SU-DHL-6 (cell line): Measurements from ENCODE around the gene ZNF618.

Experiments
- H2AFZ ChIP-seq: fragments of 200-600 bp; sonication (generic); 2 replicates; pipeline ENCODE4 v1.6.1; 2014; ENCODE audit warnings: low read depth, mild to moderate bottlenecking, moderate library complexity, mixed read lengths, antibody characterized with exemption, low read length; ENCODE audit not compliant: severe bottlenecking
- H3F3A ChIP-seq: fragments of 200-600 bp; shearing (Covaris generic); 2 replicates; pipeline ENCODE4 v1.6.0; 2016; ENCODE audit warnings: antibody characterized with exemption, mild to moderate bottlenecking; ENCODE audit not compliant: insufficient read depth
- H3K27ac ChIP-seq: fragments of 200-600 bp; sonication (generic); 2 replicates; pipeline ENCODE4 v1.5.1; 2016; ENCODE audit warnings: low read depth, mild to moderate bottlenecking, low read length, moderate library complexity, mixed read lengths
- H3K27me3 ChIP-seq: fragments of 200-600 bp; sonication (generic), shearing (Covaris generic); 2 replicates; pipeline ENCODE4 v1.6.0; 2014; ENCODE audit warnings: mild to moderate bottlenecking, low read length
- H3K36me3 ChIP-seq: fragments of 200-600 bp; sonication (generic); 2 replicates; pipeline ENCODE4 v1.6.1; 2014; ENCODE audit warnings: mild to moderate bottlenecking, low read length, mixed read lengths
- H3K4me2 ChIP-seq: fragments of 300-600, 200-600 bp; shearing (Covaris generic), sonication (generic); 2 replicates; pipeline ENCODE4 v1.6.0; 2014; ENCODE audit warnings: low read length, low read depth, mild to moderate bottlenecking; ENCODE audit not compliant: poor library complexity, severe bottlenecking
- H3K4me3 ChIP-seq: fragments of 200-600 bp; sonication (generic); 2 replicates; pipeline ENCODE4 v1.5.1; 2014; ENCODE audit warnings: antibody characterized with exemption, low read length, mild to moderate bottlenecking, mixed read lengths; ENCODE audit not compliant: insufficient read depth, poor library complexity, severe bottlenecking
- H3K79me2 ChIP-seq: fragments of 200-600 bp; sonication (generic); 2 replicates; pipeline ENCODE4 v1.6.1; 2014; ENCODE audit warnings: mild to moderate bottlenecking, low read length, moderate library complexity; ENCODE audit not compliant: insufficient read depth
- H3K9ac ChIP-seq: fragments of 200-600 bp; sonication (generic); 2 replicates; pipeline ENCODE4 v1.7.0; 2014; ENCODE audit warnings: mild to moderate bottlenecking, low read length
- H3K9me2 ChIP-seq: fragments of 200-600 bp; sonication (generic); replicated peaks from 2 replicates; pipeline ENCODE4 v1.6.1; 2014; ENCODE audit warnings: low read length; ENCODE audit not compliant: insufficient read depth
- H3K9me3 ChIP-seq: fragments of 200-600 bp; sonication (generic); 2 replicates; pipeline ENCODE4 v1.6.1; 2014; ENCODE audit warnings: low read length, mixed read lengths; ENCODE audit not compliant: insufficient read depth
- H4K20me1 ChIP-seq: fragments of 200-600 bp; sonication (generic); 2 replicates; pipeline ENCODE4 v1.6.1; 2014; ENCODE audit warnings: low read depth, mild to moderate bottlenecking, antibody characterized with exemption, low read length, moderate library complexity, mixed read lengths
- EZH2phosphoT487 ChIP-seq: fragments of 200-600 bp; sonication (generic), shearing (Covaris generic); conservative IDR thresholded peaks from 2 replicates; pipeline ENCODE4 v1.6.1; 2018; ENCODE audit warnings: mild to moderate bottlenecking, antibody characterized with exemption, low read length, moderate library complexity, mixed read lengths
- TF ChIP-seq, protein P1 (sequence below): fragments of 200-600 bp; sonication (generic); IDR thresholded peaks from one replicate; pipeline ENCODE4 v1.5.1; 2017; ENCODE audit warnings: antibody characterized with exemption, mild to moderate bottlenecking, low read length, moderate library complexity; ENCODE audit not compliant: insufficient read depth, poor library complexity, severe bottlenecking

ZNF618 gene

DNA sequence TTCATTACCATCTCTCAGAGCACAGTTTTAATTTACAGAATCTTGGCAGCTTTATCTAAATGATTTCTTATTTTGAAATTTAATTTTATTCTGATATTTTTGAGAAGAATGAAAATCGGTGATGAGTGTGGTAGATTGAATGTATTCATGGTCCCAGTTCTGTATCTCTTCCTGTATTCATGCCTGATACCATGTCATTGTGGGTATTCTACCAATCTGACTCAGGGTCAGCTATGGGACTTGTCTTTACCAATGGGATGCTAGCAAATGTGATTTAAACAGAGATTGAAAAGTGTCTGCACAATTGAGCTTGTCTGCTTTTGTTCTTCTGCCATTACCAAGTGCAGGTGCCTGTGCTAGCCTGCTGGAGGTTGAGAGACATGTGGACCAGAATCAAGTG lies 17.8 kb upstream of the ZNF618 start:
- Histone ChIP-seq H3K9ac (no peak overlapping the region), H3F3A (no peaks in the 10 kb centered on the region), H3K27me3 (no peaks in the 10 kb centered on the region), H3K4me2 (no peak overlapping the region), H3K9me3 (no peaks in the 10 kb centered on the region), H4K20me1 (no peaks in the 10 kb centered on the region), H3K27ac (no peak overlapping the region), H3K79me2 (no peaks in the 10 kb centered on the region), H3K4me3 (no peak overlapping the region), H3K9me2 (no peaks in the 10 kb centered on the region), H2AFZ (no peak overlapping the region), H3K36me3 (no peaks in the 10 kb centered on the region)
- TF ChIP-seq, protein P1, sequence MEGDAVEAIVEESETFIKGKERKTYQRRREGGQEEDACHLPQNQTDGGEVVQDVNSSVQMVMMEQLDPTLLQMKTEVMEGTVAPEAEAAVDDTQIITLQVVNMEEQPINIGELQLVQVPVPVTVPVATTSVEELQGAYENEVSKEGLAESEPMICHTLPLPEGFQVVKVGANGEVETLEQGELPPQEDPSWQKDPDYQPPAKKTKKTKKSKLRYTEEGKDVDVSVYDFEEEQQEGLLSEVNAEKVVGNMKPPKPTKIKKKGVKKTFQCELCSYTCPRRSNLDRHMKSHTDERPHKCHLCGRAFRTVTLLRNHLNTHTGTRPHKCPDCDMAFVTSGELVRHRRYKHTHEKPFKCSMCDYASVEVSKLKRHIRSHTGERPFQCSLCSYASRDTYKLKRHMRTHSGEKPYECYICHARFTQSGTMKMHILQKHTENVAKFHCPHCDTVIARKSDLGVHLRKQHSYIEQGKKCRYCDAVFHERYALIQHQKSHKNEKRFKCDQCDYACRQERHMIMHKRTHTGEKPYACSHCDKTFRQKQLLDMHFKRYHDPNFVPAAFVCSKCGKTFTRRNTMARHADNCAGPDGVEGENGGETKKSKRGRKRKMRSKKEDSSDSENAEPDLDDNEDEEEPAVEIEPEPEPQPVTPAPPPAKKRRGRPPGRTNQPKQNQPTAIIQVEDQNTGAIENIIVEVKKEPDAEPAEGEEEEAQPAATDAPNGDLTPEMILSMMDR: no peak
- no peak for TF ChIP-seq EZH2phosphoT487

DNA sequence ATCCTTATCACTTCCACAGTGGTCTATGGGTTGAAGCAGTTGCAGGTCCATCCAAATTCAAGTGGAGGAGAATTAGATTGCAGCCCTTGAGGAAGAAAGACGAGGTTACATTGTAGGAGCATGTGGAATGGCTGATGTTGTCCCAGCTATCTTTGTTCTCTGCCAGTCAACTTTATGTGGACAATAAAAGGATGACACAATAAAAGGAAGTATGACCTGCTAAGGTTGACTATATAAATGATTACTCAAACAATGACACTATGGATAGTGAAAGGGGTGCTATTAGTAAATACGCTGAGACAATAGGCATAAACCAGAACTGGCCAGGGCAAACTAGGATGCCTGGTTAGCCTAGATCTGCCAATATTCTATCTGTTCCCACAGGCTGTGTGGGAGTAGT lies 12.8 kb upstream of the ZNF618 start:
- Histone ChIP-seq H3K9me2 (no peaks in the 10 kb centered on the region), H3K36me3 (no peaks in the 10 kb centered on the region), H3K27ac (no peak overlapping the region), H3K27me3 (no peaks in the 10 kb centered on the region), H3F3A (no peaks in the 10 kb centered on the region), H4K20me1 (no peaks in the 10 kb centered on the region), H3K4me2 (no peak overlapping the region), H3K4me3 (no peak overlapping the region), H3K9me3 (no peaks in the 10 kb centered on the region), H3K79me2 (no peaks in the 10 kb centered on the region), H2AFZ (no peak overlapping the region), H3K9ac (no peak overlapping the region)
- no peak for TF ChIP-seq EZH2phosphoT487
- TF ChIP-seq, protein P1: no peak

DNA sequence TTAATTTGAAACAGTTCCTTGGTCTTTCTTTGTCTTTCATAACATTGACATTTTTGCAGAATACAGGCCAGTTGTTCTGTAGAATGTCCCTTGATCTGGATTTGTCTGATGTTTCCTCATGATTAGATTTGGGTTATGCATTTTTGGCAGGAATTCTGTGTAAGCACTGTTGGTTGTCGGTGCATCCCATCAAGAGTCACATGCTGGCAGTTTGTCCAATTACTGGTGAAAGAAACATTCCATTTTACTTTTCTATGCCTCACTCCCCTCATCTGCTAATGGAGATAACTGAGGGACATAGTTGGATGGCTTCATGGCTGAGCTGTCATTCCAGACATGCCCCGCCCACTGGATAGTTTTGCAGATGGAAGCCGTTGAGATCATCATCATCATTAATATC lies 7.6 kb upstream of the ZNF618 start:
- Histone ChIP-seq H3K36me3 (no peaks in the 10 kb centered on the region), H3K4me2 (no peak overlapping the region), H3K9ac (no peak overlapping the region), H3K9me2 (no peaks in the 10 kb centered on the region), H3F3A (no peaks in the 10 kb centered on the region), H3K9me3 (no peaks in the 10 kb centered on the region), H3K79me2 (no peaks in the 10 kb centered on the region), H3K27ac (no peak overlapping the region), H2AFZ (no peak overlapping the region), H3K4me3 (no peak overlapping the region), H4K20me1 (no peaks in the 10 kb centered on the region), H3K27me3 (no peaks in the 10 kb centered on the region)
- TF ChIP-seq EZH2phosphoT487: no peak
- TF ChIP-seq, protein P1: no peak
